SU-DHL-6 (cell line): ENCODE data around the gene UBE2R2.
A peak's percentile ranks its signal among the peaks of the same experiment; 100 is the strongest.

Experiments
- H2AFZ ChIP-seq: fragments of 200-600 bp; sonication (generic); 2 replicates; pipeline ENCODE4 v1.6.1; 2014; ENCODE audit warnings: low read depth, mild to moderate bottlenecking, moderate library complexity, mixed read lengths, antibody characterized with exemption, low read length; ENCODE audit not compliant: severe bottlenecking
- H3F3A ChIP-seq: fragments of 200-600 bp; shearing (Covaris generic); 2 replicates; pipeline ENCODE4 v1.6.0; 2016; ENCODE audit warnings: antibody characterized with exemption, mild to moderate bottlenecking; ENCODE audit not compliant: insufficient read depth
- H3K27ac ChIP-seq: fragments of 200-600 bp; sonication (generic); 2 replicates; pipeline ENCODE4 v1.5.1; 2016; ENCODE audit warnings: low read depth, mild to moderate bottlenecking, low read length, moderate library complexity, mixed read lengths
- H3K27me3 ChIP-seq: fragments of 200-600 bp; sonication (generic), shearing (Covaris generic); 2 replicates; pipeline ENCODE4 v1.6.0; 2014; ENCODE audit warnings: mild to moderate bottlenecking, low read length
- H3K36me3 ChIP-seq: fragments of 200-600 bp; sonication (generic); 2 replicates; pipeline ENCODE4 v1.6.1; 2014; ENCODE audit warnings: mild to moderate bottlenecking, low read length, mixed read lengths
- H3K4me2 ChIP-seq: fragments of 300-600, 200-600 bp; shearing (Covaris generic), sonication (generic); 2 replicates; pipeline ENCODE4 v1.6.0; 2014; ENCODE audit warnings: low read length, low read depth, mild to moderate bottlenecking; ENCODE audit not compliant: poor library complexity, severe bottlenecking
- H3K4me3 ChIP-seq: fragments of 200-600 bp; sonication (generic); 2 replicates; pipeline ENCODE4 v1.5.1; 2014; ENCODE audit warnings: antibody characterized with exemption, low read length, mild to moderate bottlenecking, mixed read lengths; ENCODE audit not compliant: insufficient read depth, poor library complexity, severe bottlenecking
- H3K79me2 ChIP-seq: fragments of 200-600 bp; sonication (generic); 2 replicates; pipeline ENCODE4 v1.6.1; 2014; ENCODE audit warnings: mild to moderate bottlenecking, low read length, moderate library complexity; ENCODE audit not compliant: insufficient read depth
- H3K9ac ChIP-seq: fragments of 200-600 bp; sonication (generic); 2 replicates; pipeline ENCODE4 v1.7.0; 2014; ENCODE audit warnings: mild to moderate bottlenecking, low read length
- H3K9me2 ChIP-seq: fragments of 200-600 bp; sonication (generic); replicated peaks from 2 replicates; pipeline ENCODE4 v1.6.1; 2014; ENCODE audit warnings: low read length; ENCODE audit not compliant: insufficient read depth
- H3K9me3 ChIP-seq: fragments of 200-600 bp; sonication (generic); 2 replicates; pipeline ENCODE4 v1.6.1; 2014; ENCODE audit warnings: low read length, mixed read lengths; ENCODE audit not compliant: insufficient read depth
- H4K20me1 ChIP-seq: fragments of 200-600 bp; sonication (generic); 2 replicates; pipeline ENCODE4 v1.6.1; 2014; ENCODE audit warnings: low read depth, mild to moderate bottlenecking, antibody characterized with exemption, low read length, moderate library complexity, mixed read lengths
- EZH2phosphoT487 ChIP-seq: fragments of 200-600 bp; sonication (generic), shearing (Covaris generic); conservative IDR thresholded peaks from 2 replicates; pipeline ENCODE4 v1.6.1; 2018; ENCODE audit warnings: mild to moderate bottlenecking, antibody characterized with exemption, low read length, moderate library complexity, mixed read lengths
- TF ChIP-seq, protein P1 (sequence below): fragments of 200-600 bp; sonication (generic); IDR thresholded peaks from one replicate; pipeline ENCODE4 v1.5.1; 2017; ENCODE audit warnings: antibody characterized with exemption, mild to moderate bottlenecking, low read length, moderate library complexity; ENCODE audit not compliant: insufficient read depth, poor library complexity, severe bottlenecking

UBE2R2 gene

DNA sequence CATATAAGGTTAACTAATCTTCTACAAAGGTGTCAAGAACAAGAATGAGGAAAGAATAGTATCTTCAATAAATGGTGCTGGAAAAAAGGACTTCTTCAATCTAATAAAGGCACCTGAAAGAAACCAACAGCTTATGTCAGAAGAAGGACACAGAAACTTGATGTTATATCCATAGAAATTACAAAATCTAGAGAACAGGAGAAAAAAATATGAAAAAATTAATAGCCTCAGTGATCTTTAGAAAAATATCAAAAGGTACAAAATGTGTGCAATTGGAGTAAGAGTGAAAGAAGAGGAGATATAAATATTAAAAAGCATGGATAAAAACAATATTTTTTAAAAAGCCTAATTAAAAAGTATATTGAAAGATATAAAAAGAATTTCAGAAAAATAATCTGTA lies 40.4 kb upstream of the UBE2R2 start:
- no peaks in the 10 kb centered on the region for H3K9me3 ChIP-seq
- H3K27me3 ChIP-seq = no peaks in the 10 kb centered on the region
- no peak overlapping the region for H3K27ac ChIP-seq
- no peak for TF ChIP-seq EZH2phosphoT487
- TF ChIP-seq, protein P1, sequence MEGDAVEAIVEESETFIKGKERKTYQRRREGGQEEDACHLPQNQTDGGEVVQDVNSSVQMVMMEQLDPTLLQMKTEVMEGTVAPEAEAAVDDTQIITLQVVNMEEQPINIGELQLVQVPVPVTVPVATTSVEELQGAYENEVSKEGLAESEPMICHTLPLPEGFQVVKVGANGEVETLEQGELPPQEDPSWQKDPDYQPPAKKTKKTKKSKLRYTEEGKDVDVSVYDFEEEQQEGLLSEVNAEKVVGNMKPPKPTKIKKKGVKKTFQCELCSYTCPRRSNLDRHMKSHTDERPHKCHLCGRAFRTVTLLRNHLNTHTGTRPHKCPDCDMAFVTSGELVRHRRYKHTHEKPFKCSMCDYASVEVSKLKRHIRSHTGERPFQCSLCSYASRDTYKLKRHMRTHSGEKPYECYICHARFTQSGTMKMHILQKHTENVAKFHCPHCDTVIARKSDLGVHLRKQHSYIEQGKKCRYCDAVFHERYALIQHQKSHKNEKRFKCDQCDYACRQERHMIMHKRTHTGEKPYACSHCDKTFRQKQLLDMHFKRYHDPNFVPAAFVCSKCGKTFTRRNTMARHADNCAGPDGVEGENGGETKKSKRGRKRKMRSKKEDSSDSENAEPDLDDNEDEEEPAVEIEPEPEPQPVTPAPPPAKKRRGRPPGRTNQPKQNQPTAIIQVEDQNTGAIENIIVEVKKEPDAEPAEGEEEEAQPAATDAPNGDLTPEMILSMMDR = no peak
- H3K4me2 ChIP-seq = no peak overlapping the region
- H3F3A ChIP-seq = peaks cover 4% of the 10 kb centered on the region; the same call in 1 of the 2 replicates
- no peaks in the 10 kb centered on the region for H4K20me1 ChIP-seq
- H3K9me2 ChIP-seq = no peaks in the 10 kb centered on the region
- H3K9ac ChIP-seq = no peak overlapping the region
- H2AFZ ChIP-seq = no peak overlapping the region
- no peak overlapping the region for H3K4me3 ChIP-seq
- H3K79me2 ChIP-seq = no peaks in the 10 kb centered on the region
- H3K36me3 ChIP-seq = no peaks in the 10 kb centered on the region

DNA sequence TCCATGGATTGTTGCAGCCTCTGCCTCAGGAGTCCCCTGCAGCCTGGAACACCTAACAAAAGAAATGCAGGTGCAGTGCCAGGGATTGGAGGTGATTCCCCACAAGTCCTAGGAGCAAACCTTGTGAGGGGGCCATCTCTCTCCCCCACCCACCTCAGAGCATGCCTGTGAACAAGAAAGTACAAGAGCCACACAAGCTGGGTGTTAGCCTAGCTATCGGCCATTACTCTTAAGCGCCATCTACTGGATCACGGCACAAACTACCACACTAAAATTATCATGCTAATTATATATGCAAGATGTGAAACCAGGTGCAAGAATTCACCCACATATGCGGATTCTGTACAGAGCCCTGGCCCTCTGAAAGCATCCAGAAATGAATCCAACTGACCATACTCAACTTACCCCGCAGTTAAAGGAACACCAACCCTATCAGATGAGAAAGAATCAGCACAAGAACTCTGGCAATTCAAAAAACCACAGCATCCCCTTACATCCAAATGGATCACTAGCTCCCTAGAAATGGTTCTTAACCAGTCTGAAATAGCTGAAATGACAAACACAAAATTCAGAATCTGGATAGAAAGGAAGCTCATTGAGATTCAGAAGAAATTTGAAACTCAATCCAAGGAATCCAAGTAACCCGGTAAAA lies 38.1 kb upstream of the UBE2R2 start:
- TF ChIP-seq, protein P1 = peak; percentile 83
- TF ChIP-seq EZH2phosphoT487 = no peak

DNA sequence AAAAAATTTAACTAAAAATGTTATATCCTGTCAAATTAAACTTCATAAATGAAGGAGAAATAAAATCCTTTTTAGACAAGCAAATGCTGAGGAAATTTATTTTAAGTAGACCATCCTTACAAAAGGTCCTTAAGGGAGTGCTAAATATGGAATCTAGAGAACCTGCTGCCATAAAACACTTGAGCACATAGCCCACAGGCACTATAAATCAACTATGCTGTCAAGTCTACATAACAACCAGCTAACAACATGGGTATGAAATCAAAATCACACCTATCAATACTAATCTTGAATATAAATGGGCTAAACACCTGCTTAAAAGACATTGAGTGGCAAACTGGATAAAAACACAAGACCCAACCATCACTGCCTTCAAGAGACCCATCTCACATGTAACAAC lies 36.7 kb upstream of the UBE2R2 start:
- Histone ChIP-seq H4K20me1 (no peaks in the 10 kb centered on the region), H3K79me2 (no peaks in the 10 kb centered on the region), H3K4me3 (no peak overlapping the region), H3K9ac (no peak overlapping the region), H3K9me3 (no peaks in the 10 kb centered on the region), H2AFZ (no peak overlapping the region), H3K9me2 (no peaks in the 10 kb centered on the region), H3F3A (peaks cover 10% of the 10 kb centered on the region; the same call in 1 of the 2 replicates), H3K27me3 (no peaks in the 10 kb centered on the region), H3K27ac (no peak overlapping the region), H3K36me3 (no peaks in the 10 kb centered on the region), H3K4me2 (no peak overlapping the region)
- TF ChIP-seq, protein P1 = no peak
- TF ChIP-seq EZH2phosphoT487 = no peak

More for the DNA sequence above, 38.1 kb upstream of the UBE2R2 start:
- H4K20me1 ChIP-seq = no peaks in the 10 kb centered on the region
- H3K27me3 ChIP-seq = no peaks in the 10 kb centered on the region
- H3K79me2 ChIP-seq = no peaks in the 10 kb centered on the region
- no peaks in the 10 kb centered on the region for H3K9me2 ChIP-seq
- H3K4me2 ChIP-seq = no peak overlapping the region
- no peaks in the 10 kb centered on the region for H3K36me3 ChIP-seq
- H3K27ac ChIP-seq = no peak overlapping the region
- H3K4me3 ChIP-seq = no peak overlapping the region
- no peak overlapping the region for H2AFZ ChIP-seq
- H3F3A ChIP-seq = peaks cover 10% of the 10 kb centered on the region; the same call in 1 of the 2 replicates
- no peaks in the 10 kb centered on the region for H3K9me3 ChIP-seq
- H3K9ac ChIP-seq = no peak overlapping the region
